GM23338 (cell line): Measurements from ENCODE around the gene ZSCAN4. TPM values are rescaled to one million over a fixed set of nuclear protein-coding genes. Genes with fewer than 3 reads are reported as not detected.
A peak's percentile ranks its signal among the peaks of the same experiment; 100 is the strongest.

ENCODE experiments used
- ATAC-seq: fragments of 200-7000 bp; cut with Tn5 transposase; 3 replicates; pipeline ENCODE4 v1.9.1; 2020
- DNase-seq: peaks from one replicate; pipeline ENCODE4 v3.0.0-alpha.2; 2015; ENCODE audit warnings: low spot score
- H2AFZ ChIP-seq: fragments of 200-600 bp; sonication (generic); 2 replicates; pipeline ENCODE4 v1.8.0; 2016; ENCODE audit warnings: antibody characterized with exemption, mild to moderate bottlenecking, moderate library complexity
- H3F3A ChIP-seq: fragments of 200-600 bp; sonication (generic); replicated peaks from 2 replicates; pipeline ENCODE4 v1.8.0; 2017; ENCODE audit warnings: antibody characterized with exemption, mixed run types, low read depth
- H3K27ac ChIP-seq: fragments of 200-600 bp; sonication (generic); 2 replicates; pipeline ENCODE4 v1.6.1; 2016; ENCODE audit warnings: low read depth
- H3K27me3 ChIP-seq: fragments of 200-600 bp; sonication (generic); 2 replicates; pipeline ENCODE4 v1.8.0; 2016; ENCODE audit warnings: mild to moderate bottlenecking, mixed run types, moderate library complexity; ENCODE audit not compliant: insufficient read depth
- H3K36me3 ChIP-seq: fragments of 200-600 bp; sonication (generic); 2 replicates; pipeline ENCODE4 v1.8.0; 2016; ENCODE audit warnings: mild to moderate bottlenecking; ENCODE audit not compliant: insufficient read depth
- H3K4me1 ChIP-seq: fragments of 200-600 bp; sonication (generic); 2 replicates; pipeline ENCODE4 v1.8.0; 2016; ENCODE audit warnings: mild to moderate bottlenecking, moderate library complexity; ENCODE audit not compliant: insufficient read depth
- H3K4me2 ChIP-seq: fragments of 200-600 bp; sonication (generic); 2 replicates; pipeline ENCODE4 v1.7.1; 2017; ENCODE audit warnings: mixed run types
- H3K4me3 ChIP-seq: fragments of 200-600 bp; sonication (generic); 2 replicates; pipeline ENCODE4 v1.6.1; 2016; ENCODE audit warnings: mixed run types
- H3K79me2 ChIP-seq: fragments of 200-600 bp; sonication (generic); replicated peaks from 2 replicates; pipeline ENCODE4 v1.8.0; 2017; ENCODE audit warnings: mild to moderate bottlenecking; ENCODE audit not compliant: insufficient read depth
- H3K9me2 ChIP-seq: fragments of 200-600 bp; sonication (generic); 2 replicates; pipeline ENCODE4 v1.8.0; 2017; ENCODE audit not compliant: insufficient read depth
- H4K20me1 ChIP-seq: fragments of 200-600 bp; sonication (generic); replicated peaks from 2 replicates; pipeline ENCODE4 v1.8.0; 2017; ENCODE audit warnings: mild to moderate bottlenecking; ENCODE audit not compliant: insufficient read depth
- H3K27ac Mint-ChIP-seq: 2 replicates; pipeline ENCODE4 v1.8.0; 2020; ENCODE audit warnings: inconsistent platforms, mild to moderate bottlenecking, moderate library complexity, mixed read lengths
- H3K27me3 Mint-ChIP-seq: 3 replicates; pipeline ENCODE4 v1.8.0; 2022; ENCODE audit warnings: low read depth, mild to moderate bottlenecking, moderate library complexity, mixed read lengths, inconsistent platforms; ENCODE audit not compliant: insufficient read depth, poor library complexity
- H3K36me3 Mint-ChIP-seq: 3 replicates; pipeline ENCODE4 v1.8.0; 2021; ENCODE audit warnings: low read depth, mild to moderate bottlenecking, inconsistent platforms, moderate library complexity, mixed read lengths
- H3K4me1 Mint-ChIP-seq: 3 replicates; pipeline ENCODE4 v1.8.0; 2020; ENCODE audit warnings: mild to moderate bottlenecking, inconsistent platforms, mixed read lengths
- H3K4me3 Mint-ChIP-seq: 3 replicates; pipeline ENCODE4 v1.8.0; 2021; ENCODE audit warnings: moderate library complexity, mild to moderate bottlenecking, inconsistent platforms, mixed read lengths
- H3K9me3 Mint-ChIP-seq: 3 replicates; pipeline ENCODE4 v1.8.0; 2020; ENCODE audit warnings: moderate library complexity, mild to moderate bottlenecking, inconsistent platforms, mixed read lengths
- CREB1 ChIP-seq: fragments of 250-450 bp; sonication (Bioruptor Pico); IDR thresholded peaks from 2 replicates; pipeline ENCODE4 v1.5.0; 2020; ENCODE audit warnings: low read depth, mild to moderate bottlenecking, moderate library complexity
- CTCF ChIP-seq, 2 experiments: fragments of 200-600 bp in 1 of 2; sonication (generic) in 1 of 2; conservative IDR thresholded peaks; 2 replicates each; pipeline versions ENCODE4 v1.5.1 to v1.6.1; 2016 to 2017; ENCODE audit warnings: antibody characterized with exemption in 2 of 2, low read depth in 2 of 2, mild to moderate bottlenecking in 2 of 2, moderate library complexity in 1 of 2
- ETS1 ChIP-seq: IDR thresholded peaks from 2 replicates; pipeline ENCODE4 v1.6.1; 2016; ENCODE audit warnings: antibody characterized with exemption
- EZH2 ChIP-seq: fragments of 200-600 bp; sonication (generic); IDR thresholded peaks from one replicate; pipeline ENCODE4 v1.8.0; 2017; ENCODE audit warnings: antibody characterized with exemption, mild to moderate bottlenecking, low read depth; ENCODE audit not compliant: unreplicated experiment
- EZH2phosphoT487 ChIP-seq: fragments of 200-600 bp; sonication (generic); IDR thresholded peaks from one replicate; pipeline ENCODE4 v1.8.1; 2018; ENCODE audit warnings: antibody characterized with exemption; ENCODE audit not compliant: unreplicated experiment
- JUNB ChIP-seq: IDR thresholded peaks from one replicate; pipeline ENCODE4 v1.6.1; 2016; ENCODE audit warnings: antibody characterized with exemption; ENCODE audit not compliant: unreplicated experiment
- NANOG ChIP-seq: IDR thresholded peaks from 2 replicates; pipeline ENCODE4 v1.6.1; 2016; ENCODE audit warnings: antibody characterized with exemption, borderline replicate concordance
- POLR2AphosphoS5 ChIP-seq: IDR thresholded peaks from 2 replicates; pipeline ENCODE4 v1.6.1; 2016; ENCODE audit warnings: antibody characterized with exemption, low read depth
- REST ChIP-seq: IDR thresholded peaks from one replicate; pipeline ENCODE4 v1.6.1; 2018; ENCODE audit warnings: antibody characterized with exemption; ENCODE audit not compliant: unreplicated experiment
- STAT1 ChIP-seq: IDR thresholded peaks from one replicate; pipeline ENCODE4 v1.6.1; 2016; ENCODE audit warnings: antibody characterized with exemption; ENCODE audit not compliant: unreplicated experiment
- ZNF114 ChIP-seq: fragments of 250-450 bp; sonication (Bioruptor Pico); IDR thresholded peaks from 2 replicates; pipeline ENCODE4 v1.5.0; 2020; ENCODE audit warnings: mild to moderate bottlenecking, moderate library complexity
- ZNF331 ChIP-seq: fragments of 250-450 bp; sonication (Bioruptor Pico); IDR thresholded peaks from 2 replicates; pipeline ENCODE4 v1.5.0; 2020; ENCODE audit warnings: low read depth, mild to moderate bottlenecking, moderate library complexity
- ZNF462 ChIP-seq: fragments of 250-450 bp; sonication (Bioruptor Pico); IDR thresholded peaks from 2 replicates; pipeline ENCODE4 v1.5.0; 2020; ENCODE audit warnings: mild to moderate bottlenecking, moderate library complexity
- polyA plus RNA-seq: library from polyadenylated mRNA; unstranded; fragments of >200 nt; fragmentation: Nextera tagmentation; extraction: Ambion mirVana; gene quantifications from 2 replicates; pipeline ENCODE4 v1.2.1, GENCODE V29; 2016
- total RNA-seq: library from RNA; depleted of rRNA; stranded (reverse); fragments of >200 nt; shearing (Covaris generic); gene quantifications from 2 replicates; pipeline ENCODE4 v1.2.3, GENCODE V29; 2014

Gene ZSCAN4
- total and polyA plus RNA-seq, 2 experiments from 2014 or later = not detected

GRCh38 chr19:57632987-57633831 is 35.5 kb upstream of the ZSCAN4 start, which contains the start of gene ZNF211:
TSS of gene ZNF211 (plus strand) at chr19:57633168. CDS start at chr19:57633347, 179 bp downstream.
- H3K79me2 ChIP-seq = peaks cover 9% of the 10 kb centered on the region; the same call in 1 of the 2 replicates
- H3K4me1 ChIP-seq = peaks cover 7% of the 10 kb centered on the region
- no peak for TF ChIP-seq JUNB
- TF ChIP-seq ZNF462 (CRISPR knock-in tag) = no peak
- no peak for TF ChIP-seq NANOG
- TF ChIP-seq ETS1 = peak; percentile 83
- no peak for TF ChIP-seq EZH2phosphoT487
- TF ChIP-seq REST = no peak
- peak; percentile 77 for TF ChIP-seq CREB1 (CRISPR knock-in tag)
- no peak for TF ChIP-seq STAT1
- peak in 1 of 2 experiments; percentile 8; a peak in 1 of 4 replicates for TF ChIP-seq CTCF (conservative IDR thresholded peaks at IDR 0.05; ENCODE audit: low read depth in 2 of 2)
- TF ChIP-seq ZNF114 = no peak
- TF ChIP-seq ZNF331 (CRISPR knock-in tag) = no peak
- no peak for TF ChIP-seq EZH2
- peak; percentile 82 for TF ChIP-seq POLR2AphosphoS5
- DNase-seq (peak; percentile 98), ATAC-seq (peak; percentile 97)
- H3K27ac ChIP-seq = no peak within 1 kb of the TSS
- peak within 1 kb of the TSS; percentile 98 for H2AFZ ChIP-seq
- H3K36me3 ChIP-seq = peaks cover 12% of the 10 kb centered on the region
- H3F3A ChIP-seq = no peaks in the 10 kb centered on the region
- peaks cover 6% of the 10 kb centered on the region; the same call in 1 of the 2 replicates for H3K9me2 ChIP-seq
- H4K20me1 ChIP-seq = no peaks in the 10 kb centered on the region
- Mint-ChIP-seq H3K9me3 (peaks cover 11% of the 10 kb centered on the region), H3K27ac (peak within 1 kb of the TSS; percentile 66; the same call in 1 of the 2 replicates), H3K4me3 (peak within 1 kb of the TSS; percentile 84), H3K36me3 (peaks cover 33% of the 10 kb centered on the region), H3K27me3 (peaks cover 5% of the 10 kb centered on the region), H3K4me1 (peaks cover 16% of the 10 kb centered on the region)
- H3K4me2 ChIP-seq = peak within 1 kb of the TSS; percentile 99
- H3K4me3 ChIP-seq = peak within 1 kb of the TSS; percentile 98
- H3K27me3 ChIP-seq = no peaks in the 10 kb centered on the region
